Loucy (cell line): ENCODE results near the gene STH.
"Not testable (repeated sequence)": the region's sequence is repeated elsewhere in the genome, so short reads cannot be mapped to it uniquely, and the experiment has no call there.

Source experiments
- H2AFZ ChIP-seq: fragments of 200-600 bp; sonication (generic); 2 replicates; pipeline ENCODE4 v1.6.0; 2016; ENCODE audit warnings: antibody characterized with exemption, mild to moderate bottlenecking, low read length, moderate library complexity
- H3F3A ChIP-seq: fragments of 200-600 bp; 2 replicates; pipeline ENCODE4 v1.6.0; 2016; ENCODE audit warnings: antibody characterized with exemption, low read depth, mild to moderate bottlenecking
- H3K27me3 ChIP-seq: fragments of 200-600 bp; sonication (generic); 2 replicates; pipeline ENCODE4 v1.6.1; 2014; ENCODE audit warnings: low read length, mild to moderate bottlenecking; ENCODE audit not compliant: insufficient read depth, poor library complexity, severe bottlenecking
- H3K36me3 ChIP-seq: fragments of 200-600 bp; sonication (generic); 2 replicates; pipeline ENCODE4 v1.6.1; 2016; ENCODE audit warnings: low read length; ENCODE audit not compliant: insufficient read depth
- H3K4me1 ChIP-seq: fragments of 200-600 bp; sonication (generic); 2 replicates; pipeline ENCODE4 v1.5.1; 2014; ENCODE audit warnings: low read length, mild to moderate bottlenecking; ENCODE audit not compliant: insufficient read depth, poor library complexity, severe bottlenecking
- H3K4me2 ChIP-seq: fragments of 200-600 bp; sonication (generic); 2 replicates; pipeline ENCODE4 v1.6.0; 2014; ENCODE audit warnings: antibody characterized with exemption, low read length, low read depth, mild to moderate bottlenecking; ENCODE audit not compliant: poor library complexity, severe bottlenecking
- H3K4me3 ChIP-seq: fragments of 200-600 bp; sonication (generic); 2 replicates; pipeline ENCODE4 v1.5.1; 2014; ENCODE audit warnings: low read length, mild to moderate bottlenecking, mixed read lengths; ENCODE audit not compliant: poor library complexity, severe bottlenecking
- H3K79me2 ChIP-seq: fragments of 200-600 bp; sonication (generic); 2 replicates; pipeline ENCODE4 v1.6.1; 2014; ENCODE audit warnings: low read length; ENCODE audit not compliant: insufficient read depth
- H3K9ac ChIP-seq: fragments of 200-600 bp; sonication (generic); 2 replicates; pipeline ENCODE4 v1.6.0; 2014; ENCODE audit warnings: mild to moderate bottlenecking, low read depth, low read length, moderate library complexity; ENCODE audit not compliant: poor library complexity, severe bottlenecking
- H3K9me2 ChIP-seq: fragments of 200-600 bp; sonication (generic); replicated peaks from 2 replicates; pipeline ENCODE4 v1.6.1; 2016; ENCODE audit warnings: low read depth, low read length, mixed read lengths
- H3K9me3 ChIP-seq: fragments of 200-600 bp; sonication (generic); 2 replicates; pipeline ENCODE4 v1.6.1; 2014; ENCODE audit warnings: mild to moderate bottlenecking, antibody characterized with exemption, low read length, low read depth; ENCODE audit not compliant: insufficient read depth
- H4K20me1 ChIP-seq: fragments of 200-600 bp; sonication (generic); 2 replicates; pipeline ENCODE4 v1.6.0; 2014; ENCODE audit warnings: antibody characterized with exemption, low read length, mild to moderate bottlenecking; ENCODE audit not compliant: insufficient read depth, poor library complexity, severe bottlenecking
- CTCF ChIP-seq: fragments of 200-600 bp; sonication (generic); conservative IDR thresholded peaks from 2 replicates; pipeline ENCODE4 v1.5.1; 2014; ENCODE audit warnings: mild to moderate bottlenecking, antibody characterized with exemption, low read length
- EZH2phosphoT487 ChIP-seq: fragments of 200-600 bp; IDR thresholded peaks from 2 replicates; pipeline ENCODE4 v1.6.1; 2018; ENCODE audit warnings: antibody characterized with exemption, mild to moderate bottlenecking, moderate library complexity, borderline replicate concordance

Gene STH

GRCh38 chr17:46020023-46020761 lies 21.1 kb downstream of the STH start:
- Histone ChIP-seq H3K36me3 (no peaks in the 10 kb centered on the region), H4K20me1 (no peaks in the 10 kb centered on the region), H3K4me2 (no peak overlapping the region), H3K9me3 (no peaks in the 10 kb centered on the region), H2AFZ (no peak overlapping the region), H3K79me2 (no peaks in the 10 kb centered on the region), H3F3A (no peaks in the 10 kb centered on the region), H3K27me3 (no peaks in the 10 kb centered on the region), H3K9me2 (no peaks in the 10 kb centered on the region), H3K4me1 (no peaks in the 10 kb centered on the region), H3K9ac (no peak overlapping the region), H3K4me3 (no peak overlapping the region)
- TF ChIP-seq CTCF (no peak), EZH2phosphoT487 (no peak)

GRCh38 chr17:46020998-46021397 lies 21.9 kb downstream of the STH start:
- Histone ChIP-seq H3K27me3 (no peaks in the 10 kb centered on the region), H3K4me1 (no peaks in the 10 kb centered on the region), H3K36me3 (no peaks in the 10 kb centered on the region), H3K4me2 (no peak overlapping the region), H3K9me3 (no peaks in the 10 kb centered on the region), H3K9me2 (no peaks in the 10 kb centered on the region), H2AFZ (no peak overlapping the region), H3K9ac (no peak overlapping the region), H3K79me2 (no peaks in the 10 kb centered on the region), H4K20me1 (no peaks in the 10 kb centered on the region), H3K4me3 (no peak overlapping the region), H3F3A (no peaks in the 10 kb centered on the region)
- no peak for TF ChIP-seq EZH2phosphoT487
- no peak for TF ChIP-seq CTCF

GRCh38 chr17:46023366-46023765 lies 24.3 kb downstream of the STH start:
- not testable (repeated sequence) for H3K36me3 ChIP-seq, H3F3A ChIP-seq, H4K20me1 ChIP-seq, H3K9me2 ChIP-seq, H2AFZ ChIP-seq, H3K27me3 ChIP-seq, H3K79me2 ChIP-seq, H3K4me1 ChIP-seq, H3K4me2 ChIP-seq, H3K9ac ChIP-seq, H3K4me3 ChIP-seq, H3K9me3 ChIP-seq

- Histone ChIP-seq H3K9ac (no peak overlapping the region), H2AFZ (no peak overlapping the region), H3K9me3 (no peaks in the 10 kb centered on the region), H4K20me1 (no peaks in the 10 kb centered on the region), H3K4me3 (no peak overlapping the region), H3K27me3 (no peaks in the 10 kb centered on the region), H3K9me2 (no peaks in the 10 kb centered on the region), H3K4me1 (no peaks in the 10 kb centered on the region), H3K36me3 (peaks cover 6% of the 10 kb centered on the region; the same call in 1 of the 2 replicates), H3K79me2 (no peaks in the 10 kb centered on the region), H3K4me2 (no peak overlapping the region), H3F3A (no peaks in the 10 kb centered on the region)
- TF ChIP-seq CTCF: no peak
- TF ChIP-seq EZH2phosphoT487: no peak
Measured at GRCh38 chr17:46023783-46024388, 24.8 kb downstream of the STH start.
